CD8-positive, alpha-beta memory T cell (primary cell): ENCODE results near the gene TLE5. TPM values are rescaled to one million over a fixed set of nuclear protein-coding genes. Genes with fewer than 3 reads are reported as not detected.

Experiments
- CTCF ChIA-PET: fragments of 350-600 bp; sonication (Branson Sonifier 250); formaldehyde crosslinking; loops from one replicate; lab custom pipeline; 2021; ENCODE audit warnings: antibody characterized with exemption; lab: Charles Lee
- POLR2A ChIA-PET: fragments of 350-600 bp; sonication (Branson Sonifier 250); formaldehyde crosslinking; loops from one replicate; lab custom pipeline; 2021; ENCODE audit warnings: antibody characterized with exemption; lab: Charles Lee
- DNase-seq, 5 donors: peaks; one replicate each; pipeline versions ENCODE4 v3.0.0 to v3.0.0-alpha.2; 2020 to 2022; ENCODE audit warnings: mixed read lengths in 1 of 5
- H3K27ac ChIP-seq: one replicate; pipeline ENCODE4 v1.7.0; 2013; ENCODE audit warnings: low read depth, mild to moderate bottlenecking, low read length, moderate library complexity
- H3K27me3 ChIP-seq: 2 replicates; pipeline ENCODE4 v1.7.0; 2013; ENCODE audit warnings: low read length, mild to moderate bottlenecking; ENCODE audit not compliant: insufficient read depth, poor library complexity, severe bottlenecking
- H3K36me3 ChIP-seq: 2 replicates; pipeline ENCODE4 v1.7.0; 2013; ENCODE audit warnings: mild to moderate bottlenecking, low read length, moderate library complexity; ENCODE audit not compliant: insufficient read depth
- H3K4me1 ChIP-seq: 2 replicates; pipeline ENCODE4 v1.7.0; 2013; ENCODE audit warnings: mild to moderate bottlenecking, low read length, moderate library complexity; ENCODE audit not compliant: insufficient read depth
- H3K4me3 ChIP-seq: 2 replicates; pipeline ENCODE4 v1.7.0; 2013; ENCODE audit warnings: mild to moderate bottlenecking, low read length
- H3K9me3 ChIP-seq: 2 replicates; pipeline ENCODE4 v1.7.0; 2013; ENCODE audit warnings: mild to moderate bottlenecking, low read length
- H3K27ac Mint-ChIP-seq, 8 donors: one replicate each; pipeline ENCODE4 v1.8.0; 2020 to 2021; ENCODE audit warnings: mixed read lengths in 8 of 8, mild to moderate bottlenecking in 6 of 8, inconsistent platforms in 3 of 8, moderate library complexity in 3 of 8
- H3K27me3 Mint-ChIP-seq, 2 donors: one replicate each; pipeline ENCODE4 v1.8.0; 2020 to 2021; ENCODE audit warnings: mixed read lengths in 2 of 2, mild to moderate bottlenecking in 1 of 2, moderate library complexity in 1 of 2
- H3K36me3 Mint-ChIP-seq, 3 donors: one replicate each; pipeline ENCODE4 v1.8.0; 2020 to 2021; ENCODE audit warnings: mixed read lengths in 3 of 3, inconsistent platforms in 1 of 3, mild to moderate bottlenecking in 1 of 3
- H3K4me1 Mint-ChIP-seq, 3 donors: one replicate each; pipeline ENCODE4 v1.8.0; 2020 to 2021; ENCODE audit warnings: mixed read lengths in 3 of 3, inconsistent platforms in 1 of 3, mild to moderate bottlenecking in 1 of 3
- H3K4me3 Mint-ChIP-seq, 7 donors: one replicate each; pipeline ENCODE4 v1.8.0; 2020 to 2021; ENCODE audit warnings: mixed read lengths in 7 of 7, mild to moderate bottlenecking in 6 of 7, moderate library complexity in 4 of 7, inconsistent platforms in 2 of 7
- H3K9me3 Mint-ChIP-seq, 5 donors: one replicate each; pipeline ENCODE4 v1.8.0; 2020 to 2022; ENCODE audit warnings: mixed read lengths in 5 of 5, mild to moderate bottlenecking in 3 of 5, moderate library complexity in 2 of 5, inconsistent platforms in 1 of 5
- polyA plus RNA-seq: library from polyadenylated mRNA; unstranded; fragments of 300-500 nt; fragmentation: Illumina TruSeq; gene quantifications from one replicate; pipeline ENCODE4 v1.2.3, GENCODE V29; 2021
- total RNA-seq, 2 experiments: library from RNA; stranded (reverse); gene quantifications; one replicate each; pipeline ENCODE4 v1.2.3, GENCODE V29; 2021

TLE5 gene
- total and polyA plus RNA-seq, 3 experiments from 2014 or later: 335 to 753 (median 352) TPM

DNA sequence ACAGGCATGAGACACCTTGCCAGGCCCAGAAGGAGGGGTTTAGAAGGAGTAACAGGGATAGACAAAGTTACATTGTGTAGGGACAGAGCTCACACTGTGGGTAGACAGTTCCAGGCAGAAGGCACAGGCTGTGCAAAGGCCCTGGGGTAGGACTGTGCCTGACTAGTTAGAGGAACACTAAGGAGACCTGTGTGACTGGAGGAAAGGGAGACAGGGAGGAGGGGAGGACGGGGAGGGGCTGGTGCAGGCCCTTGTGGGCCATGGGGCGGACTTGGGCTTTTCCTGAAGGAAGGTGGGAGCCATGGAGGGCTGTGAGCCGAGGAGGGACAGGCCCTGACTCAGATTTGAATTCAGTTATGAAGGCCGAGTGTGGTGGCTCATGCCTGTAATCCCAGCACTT is 17.3 kb upstream of the TLE5 start:
- ChIA-PET POLR2A (no interaction called here), CTCF (interaction anchor here (0.9 to 1.4 kb wide), 2 partner anchors 25 to 29 kb away, joined by 5 to 8 read pairs; no protein-coding TSS in a partner anchor)
- Histone ChIP-seq H3K36me3 (no peaks in the 10 kb centered on the region), H3K27me3 (no peaks in the 10 kb centered on the region), H3K4me1 (peaks cover 5% of the 10 kb centered on the region), H3K4me3 (no peak overlapping the region), H3K9me3 (no peaks in the 10 kb centered on the region), H3K27ac (no peak overlapping the region)
- H3K4me3 Mint-ChIP-seq: no peak overlapping the region
- H3K27ac Mint-ChIP-seq: peak overlapping the region in 3 of 8 donors; percentile 27 to 73 (median 61)
- H3K9me3 Mint-ChIP-seq: no peaks in the 10 kb centered on the region
- no peaks in the 10 kb centered on the region for H3K36me3 Mint-ChIP-seq
- DNase-seq: no peak
- peaks cover 0 to 4% of the 10 kb centered on the region in 2 donors for H3K27me3 Mint-ChIP-seq
- H3K4me1 Mint-ChIP-seq: peaks cover 0 to 7% (median 3%) of the 10 kb centered on the region in 3 donors

DNA sequence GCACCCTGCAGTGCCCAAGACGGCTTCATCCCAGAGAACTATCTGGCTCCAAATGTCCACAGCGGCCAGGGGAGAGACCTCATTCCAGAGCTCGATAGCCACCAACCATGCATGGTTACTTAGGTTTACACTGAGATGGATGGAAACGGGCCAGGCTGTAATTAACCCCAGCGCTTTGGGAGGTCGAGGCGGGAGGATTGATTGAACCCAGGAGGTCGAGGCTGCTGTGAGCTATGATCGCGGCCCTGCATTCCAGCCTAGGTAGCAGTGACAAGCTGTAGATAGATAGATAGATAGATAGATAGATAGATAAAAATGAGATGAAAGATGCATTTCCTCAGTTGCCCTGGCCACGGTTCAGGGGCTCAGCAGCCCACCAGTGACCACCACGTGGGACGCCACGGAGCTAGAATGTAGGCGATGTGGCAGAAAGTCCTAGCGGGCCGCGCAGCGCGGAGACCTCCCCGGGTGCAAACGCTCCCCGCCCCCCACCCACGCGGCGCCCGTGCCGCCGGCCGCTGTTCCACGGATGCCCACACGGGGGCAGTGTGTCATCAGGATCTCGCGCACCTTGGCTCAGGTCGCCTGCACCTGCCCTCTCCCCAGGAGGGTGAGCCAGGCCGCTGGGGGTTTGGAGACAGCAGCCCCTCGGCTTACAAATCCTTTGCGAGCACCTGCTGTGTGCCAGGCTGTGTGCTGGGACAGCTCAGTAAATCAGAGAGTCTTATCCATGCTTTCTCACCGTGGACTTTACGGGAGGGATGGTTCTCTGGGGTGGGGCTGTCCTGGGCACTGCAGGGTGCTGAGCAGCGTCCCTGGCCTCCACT is 13.5 kb upstream of the TLE5 start:
- ChIA-PET CTCF (interaction anchor here (0.7 to 5.3 kb wide), 28 partner anchors 8 to 272 kb away, joined by 3 to 43 read pairs (median 4); no protein-coding TSS in a partner anchor), POLR2A (interaction anchor here (0.9 to 1.5 kb wide), 3 partner anchors 11 to 108 kb away, joined by 3 read pairs; no protein-coding TSS in a partner anchor)
- no peaks in the 10 kb centered on the region for H3K27me3 ChIP-seq
- H3K9me3 Mint-ChIP-seq: no peaks in the 10 kb centered on the region
- DNase-seq: peak; percentile 56 to 81 (median 71)
- H3K36me3 ChIP-seq: no peaks in the 10 kb centered on the region
- H3K36me3 Mint-ChIP-seq: no peaks in the 10 kb centered on the region
- H3K4me3 ChIP-seq: no peak overlapping the region
- peaks cover 0 to 2% of the 10 kb centered on the region in 2 donors for H3K27me3 Mint-ChIP-seq
- H3K4me3 Mint-ChIP-seq: no peak overlapping the region
- peaks cover 5% of the 10 kb centered on the region for H3K4me1 ChIP-seq
- H3K9me3 ChIP-seq: no peaks in the 10 kb centered on the region
- H3K4me1 Mint-ChIP-seq: peaks cover 0 to 7% (median 3%) of the 10 kb centered on the region in 3 donors
- H3K27ac ChIP-seq: no peak overlapping the region
- H3K27ac Mint-ChIP-seq: no peak overlapping the region

DNA sequence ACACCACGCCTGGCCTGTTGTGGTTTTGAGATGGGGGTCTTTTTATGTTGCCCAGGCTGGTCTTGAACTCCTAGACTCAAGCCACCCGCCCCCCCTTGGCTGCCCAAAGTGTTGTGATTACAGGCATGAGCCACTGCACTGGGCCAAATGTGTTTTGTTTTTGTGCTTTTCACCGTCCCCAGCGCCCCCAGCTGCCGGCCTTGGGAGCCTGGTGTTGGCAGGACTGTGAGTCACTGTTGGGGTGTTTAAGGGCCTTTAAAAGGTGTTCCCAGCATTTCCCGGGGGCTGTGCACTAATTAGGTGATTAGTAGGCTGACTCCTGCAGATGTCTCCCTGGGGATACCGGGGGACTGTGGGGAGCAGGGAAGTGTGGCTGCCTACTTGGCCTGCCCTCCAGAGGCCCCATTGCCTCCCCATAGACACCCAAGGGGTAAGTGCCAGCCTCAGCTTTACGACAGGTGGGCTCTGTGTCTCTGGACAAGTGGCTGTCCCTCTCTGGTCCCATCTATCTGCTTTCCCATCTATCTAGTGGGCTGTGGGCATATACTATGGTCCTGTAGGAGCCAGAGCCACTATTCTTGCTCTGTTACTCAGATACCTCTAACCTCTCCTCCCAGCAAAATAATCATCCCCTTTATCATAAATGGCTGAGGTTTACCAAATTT is 11.8 kb upstream of the TLE5 start:
- Histone ChIP-seq H3K27ac (no peak overlapping the region), H3K36me3 (no peaks in the 10 kb centered on the region), H3K9me3 (no peaks in the 10 kb centered on the region), H3K4me3 (no peak overlapping the region), H3K4me1 (peaks cover 5% of the 10 kb centered on the region), H3K27me3 (no peaks in the 10 kb centered on the region)
- Mint-ChIP-seq H3K9me3 (no peaks in the 10 kb centered on the region), H3K27me3 (peaks cover 0 to 2% of the 10 kb centered on the region in 2 donors), H3K4me1 (peaks cover 0 to 7% (median 3%) of the 10 kb centered on the region in 3 donors), H3K4me3 (no peak overlapping the region), H3K27ac (no peak overlapping the region), H3K36me3 (no peaks in the 10 kb centered on the region)
- ChIA-PET CTCF (interaction anchor here (0.8 to 5.3 kb wide), 2 partner anchors 30 to 123 kb away, joined by 3 to 43 read pairs; no protein-coding TSS in a partner anchor), POLR2A (no interaction called here)
- no peak for DNase-seq

DNA sequence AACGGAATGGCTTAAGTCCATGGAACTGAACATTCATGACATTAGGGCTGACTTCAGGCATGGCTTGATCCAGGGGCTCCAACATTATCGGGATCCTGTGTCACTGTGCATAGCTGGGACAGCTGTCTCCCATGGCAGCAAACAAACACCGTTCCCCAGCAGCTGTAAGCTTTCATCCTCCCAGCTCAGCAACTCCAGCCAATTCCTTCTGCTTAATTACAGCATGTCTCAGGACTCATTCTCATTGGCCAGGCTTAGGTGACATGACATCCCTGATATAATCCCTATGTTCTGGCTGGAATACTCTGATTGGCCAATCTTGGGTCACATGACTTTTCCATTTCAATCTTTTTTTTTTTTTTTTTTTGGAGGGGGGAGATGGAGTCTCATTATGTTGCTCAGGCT is 10.9 kb upstream of the TLE5 start:
- Histone ChIP-seq H3K4me1 (peaks cover 5% of the 10 kb centered on the region), H3K27me3 (no peaks in the 10 kb centered on the region), H3K4me3 (no peak overlapping the region), H3K9me3 (no peaks in the 10 kb centered on the region), H3K27ac (no peak overlapping the region), H3K36me3 (no peaks in the 10 kb centered on the region)
- no peak for DNase-seq
- H3K27ac Mint-ChIP-seq: peak overlapping the region in 1 of 8 donors; percentile 24
- POLR2A ChIA-PET: no interaction called here
- peak overlapping the region in 1 of 7 donors; percentile 54 for H3K4me3 Mint-ChIP-seq
- H3K9me3 Mint-ChIP-seq: no peaks in the 10 kb centered on the region
- H3K36me3 Mint-ChIP-seq: no peaks in the 10 kb centered on the region
- H3K4me1 Mint-ChIP-seq: peaks cover 0 to 7% (median 3%) of the 10 kb centered on the region in 3 donors
- CTCF ChIA-PET: interaction anchor here (0.8 to 5.3 kb wide), 3 partner anchors 13 to 123 kb away, joined by 3 to 43 read pairs (median 7); no protein-coding TSS in a partner anchor
- H3K27me3 Mint-ChIP-seq: peaks cover 0 to 2% of the 10 kb centered on the region in 2 donors

DNA sequence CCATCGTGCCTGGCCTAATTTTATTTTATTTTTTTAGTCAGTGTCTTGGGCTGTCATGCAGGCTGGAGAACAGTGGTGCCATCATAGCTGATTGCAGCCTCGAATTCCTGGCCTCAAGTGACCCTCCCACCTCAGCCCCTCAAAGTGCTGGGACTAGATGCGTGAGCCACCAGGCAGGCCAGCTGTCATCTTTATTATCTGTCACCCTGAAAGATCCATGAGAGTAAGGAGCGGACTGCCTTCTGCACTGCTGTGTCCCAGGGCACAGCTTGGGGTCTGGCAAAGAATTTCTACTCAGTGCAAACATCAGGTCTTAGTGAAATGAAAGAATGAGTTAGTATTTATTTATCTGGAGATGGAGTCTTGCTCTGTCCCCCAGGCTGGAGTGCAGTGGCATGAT is 9.5 kb upstream of the TLE5 start:
- H3K36me3 ChIP-seq: no peaks in the 10 kb centered on the region

DNA sequence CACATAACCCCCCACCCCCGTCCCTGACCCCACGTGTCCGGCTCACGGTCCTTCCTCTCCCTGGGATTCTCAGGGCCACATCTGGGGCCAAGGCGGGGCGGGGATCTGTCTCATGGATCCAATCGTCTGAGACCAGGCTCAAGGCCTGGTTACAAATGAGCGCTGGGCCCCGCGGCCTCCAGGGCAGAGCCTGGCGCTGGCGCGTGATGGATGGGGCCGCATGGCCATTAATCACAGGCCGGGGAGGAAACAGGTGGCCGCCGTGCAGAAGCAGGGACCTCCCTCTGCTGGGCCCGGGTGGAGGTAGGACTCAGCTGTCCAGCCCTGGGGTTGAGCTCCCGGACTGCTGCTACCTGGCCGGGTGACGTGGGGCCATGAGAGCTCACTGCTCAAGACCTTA is 5.8 kb upstream of the TLE5 start:
- H3K27ac ChIP-seq: no peak overlapping the region
- Mint-ChIP-seq H3K27me3 (peaks cover 0 to 2% of the 10 kb centered on the region in 2 donors), H3K4me3 (no peak overlapping the region), H3K9me3 (no peaks in the 10 kb centered on the region), H3K4me1 (peaks cover 4 to 8% (median 6%) of the 10 kb centered on the region in 3 donors), H3K27ac (no peak overlapping the region), H3K36me3 (no peaks in the 10 kb centered on the region)
- ChIA-PET CTCF (interaction anchor here (0.6 to 1.3 kb wide), 4 partner anchors 8 to 118 kb away, joined by 3 to 4 read pairs (median 3); no protein-coding TSS in a partner anchor), POLR2A (no interaction called here)
- peaks cover 11% of the 10 kb centered on the region for H3K4me1 ChIP-seq
- H3K27me3 ChIP-seq: no peaks in the 10 kb centered on the region
- no peak overlapping the region for H3K4me3 ChIP-seq
- no peaks in the 10 kb centered on the region for H3K9me3 ChIP-seq
- no peaks in the 10 kb centered on the region for H3K36me3 ChIP-seq
- no peak for DNase-seq

More for the DNA sequence above, 9.5 kb upstream of the TLE5 start:
- Histone ChIP-seq H3K27me3 (no peaks in the 10 kb centered on the region), H3K27ac (no peak overlapping the region), H3K4me1 (peaks cover 5% of the 10 kb centered on the region), H3K9me3 (no peaks in the 10 kb centered on the region), H3K4me3 (no peak overlapping the region)
- H3K9me3 Mint-ChIP-seq: no peaks in the 10 kb centered on the region
- peaks cover 0 to 2% of the 10 kb centered on the region in 2 donors for H3K27me3 Mint-ChIP-seq
- ChIA-PET CTCF (interaction anchor here (1.4 to 2.0 kb wide), 3 partner anchors 11 to 121 kb away, joined by 4 to 7 read pairs (median 4); no protein-coding TSS in a partner anchor), POLR2A (no interaction called here)
- DNase-seq: no peak
- peak overlapping the region in 1 of 8 donors; percentile 20 for H3K27ac Mint-ChIP-seq
- H3K36me3 Mint-ChIP-seq: no peaks in the 10 kb centered on the region
- H3K4me1 Mint-ChIP-seq: peaks cover 0 to 7% (median 3%) of the 10 kb centered on the region in 3 donors
- H3K4me3 Mint-ChIP-seq: no peak overlapping the region

DNA sequence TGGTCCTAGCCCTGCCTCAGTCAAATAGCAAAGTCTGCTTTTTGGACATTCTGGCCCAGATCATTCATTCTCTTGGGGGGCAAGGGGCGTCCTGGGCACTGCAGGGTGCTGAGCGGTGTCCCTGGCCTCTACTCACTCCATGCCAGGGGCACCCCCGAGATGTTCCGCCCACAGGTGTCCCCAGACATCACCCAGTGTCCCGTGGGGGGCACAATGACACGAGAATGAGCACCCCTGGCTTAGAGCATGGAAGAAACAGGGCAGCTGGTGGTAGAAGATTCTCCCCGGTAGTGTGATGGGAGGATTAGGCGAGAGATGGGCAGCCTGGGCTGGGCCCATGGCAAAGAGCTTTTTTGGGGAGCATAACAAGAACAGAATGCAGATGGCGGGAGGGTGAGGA is 5.3 kb upstream of the TLE5 start:
- CTCF ChIA-PET: interaction anchor here (0.6 to 1.1 kb wide), 2 partner anchors 8 to 117 kb away, joined by 3 read pairs; no protein-coding TSS in a partner anchor
- no peak for DNase-seq
- Histone ChIP-seq H3K4me3 (no peak overlapping the region), H3K9me3 (no peaks in the 10 kb centered on the region), H3K4me1 (peaks cover 14% of the 10 kb centered on the region), H3K27ac (no peak overlapping the region), H3K27me3 (no peaks in the 10 kb centered on the region), H3K36me3 (no peaks in the 10 kb centered on the region)
- H3K4me1 Mint-ChIP-seq: peaks cover 7 to 12% (median 10%) of the 10 kb centered on the region in 3 donors
- POLR2A ChIA-PET: no interaction called here
- H3K4me3 Mint-ChIP-seq: no peak overlapping the region
- peaks cover 0 to 2% of the 10 kb centered on the region in 2 donors for H3K27me3 Mint-ChIP-seq
- no peaks in the 10 kb centered on the region for H3K9me3 Mint-ChIP-seq
- peaks cover 0 to 2% (median 0%) of the 10 kb centered on the region in 3 donors for H3K36me3 Mint-ChIP-seq
- peak overlapping the region in 2 of 8 donors; percentile 69 to 77 for H3K27ac Mint-ChIP-seq
